BLaER1 treated with 17β-estradiol and CSF1 and Interleukin-3, amounts not matched to agents 10 nM and 100 nM (cell line): Measurements from ENCODE around the gene IAH1.
"Not testable (repeated sequence)": the region's sequence is repeated elsewhere in the genome, so short reads cannot be mapped to it uniquely, and the experiment has no call there.

Source experiments
- H3K27ac ChIP-seq, 11 experiments: shearing (Covaris generic); formaldehyde crosslinking; 2 replicates each; pipeline ENCODE4 v1.8.1; 2022
- H3K27me3 ChIP-seq, 11 experiments: shearing (Covaris generic); formaldehyde crosslinking; 2 replicates each; pipeline ENCODE4 v1.8.1; 2022
- H3K36me3 ChIP-seq, 11 experiments: shearing (Covaris generic); formaldehyde crosslinking; 2 replicates each; pipeline ENCODE4 v1.8.1; 2022
- H3K4me1 ChIP-seq, 10 experiments: shearing (Covaris generic); formaldehyde crosslinking; 2 replicates each; pipeline ENCODE4 v1.8.1; 2022
- H3K4me2 ChIP-seq, 11 experiments: shearing (Covaris generic); formaldehyde crosslinking; 2 replicates each; pipeline ENCODE4 v1.8.1; 2022
- H3K4me3 ChIP-seq, 10 experiments: shearing (Covaris generic); formaldehyde crosslinking; 2 replicates each; pipeline ENCODE4 v1.8.1; 2022
- H3K9ac ChIP-seq, 11 experiments: shearing (Covaris generic); formaldehyde crosslinking; 2 replicates each; pipeline ENCODE4 v1.8.1; 2022
- H3K9me3 ChIP-seq, 11 experiments: shearing (Covaris generic); formaldehyde crosslinking; replicated peaks in 1 of 11; 2 replicates each; pipeline ENCODE4 v1.8.1; 2022
- H4K20me1 ChIP-seq, 11 experiments: shearing (Covaris generic); formaldehyde crosslinking; 2 replicates each; pipeline ENCODE4 v1.8.1; 2022
- Cebpa-rat ChIP-seq, 11 experiments: shearing (Covaris generic); IDR thresholded peaks; 2 replicates each; pipeline ENCODE4 v1.8.1; 2022

Gene IAH1

DNA sequence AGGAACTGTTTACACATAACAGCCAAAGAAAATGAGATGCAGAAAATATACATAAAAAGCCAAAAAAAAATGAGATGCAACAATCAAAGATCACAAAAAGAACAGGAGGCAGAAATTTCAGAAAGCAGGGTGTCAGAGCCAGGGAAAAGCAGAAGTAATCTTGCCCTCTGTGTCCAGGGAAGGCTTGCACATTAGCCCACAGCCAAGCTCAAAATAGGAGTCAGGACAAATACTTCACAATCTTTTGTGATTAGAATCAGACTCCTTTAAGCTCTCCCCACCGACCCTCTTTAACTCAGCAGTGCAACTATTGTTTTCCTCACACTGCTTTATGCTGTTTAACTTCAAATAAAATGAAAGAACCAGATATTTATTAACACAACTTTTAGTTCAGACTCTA is 34.6 kb downstream of the IAH1 start:
- Histone ChIP-seq H3K4me3 (no peak overlapping the region), H3K36me3 (peaks cover 91 to 100% (median 99%) of the 10 kb centered on the region in 11 experiments), H3K9me3 (no peaks in the 10 kb centered on the region), H3K4me1 (peaks cover 0 to 32% (median 0%) of the 10 kb centered on the region in 10 experiments; a peak in 8 of 20 replicates), H3K9ac (peak overlapping the region in 3 of 11 experiments; percentile 2 to 20 (median 19); a peak in 2 of 22 replicates), H3K27me3 (no peaks in the 10 kb centered on the region), H4K20me1 (peaks cover 0 to 99% (median 79%) of the 10 kb centered on the region in 11 experiments; a peak in 19 of 22 replicates), H3K4me2 (0 out of 22 replicates have a peak overlapping the region, but pooled peaks of 2 of the 11 experiments have one; percentile 0 to 7), H3K27ac (peak overlapping the region in 1 of 11 experiments; percentile 25; a peak in 2 of 22 replicates)
- no peak for TF ChIP-seq Cebpa-rat (IDR thresholded peaks at IDR 0.05)

DNA sequence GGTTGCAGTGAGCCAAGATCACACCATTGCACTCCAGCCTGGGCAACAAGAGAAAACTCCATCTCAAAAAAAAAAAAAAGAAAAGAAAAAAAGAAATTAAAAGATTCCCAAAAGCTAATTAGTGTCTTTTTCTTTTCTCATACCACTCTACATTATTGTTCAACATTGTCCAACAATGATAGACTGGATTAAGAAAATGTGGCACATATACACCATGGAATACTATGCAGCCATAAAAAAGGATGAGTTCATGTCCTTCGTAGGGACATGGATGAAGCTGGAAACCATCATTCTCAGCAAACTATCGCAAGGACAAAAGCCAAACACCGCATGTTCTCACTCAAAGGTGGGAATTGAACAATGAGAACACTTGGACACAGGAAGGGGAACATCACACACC is 39.6 kb downstream of the IAH1 start:
- not testable (repeated sequence) for H3K4me2 ChIP-seq, H3K4me3 ChIP-seq, H3K9ac ChIP-seq, H3K27me3 ChIP-seq, H3K9me3 ChIP-seq, H3K27ac ChIP-seq
- peaks cover 0 to 84% (median 52%) of the 10 kb centered on the region in 11 experiments; a peak in 18 of 22 replicates for H4K20me1 ChIP-seq
- peaks cover 0 to 13% (median 0%) of the 10 kb centered on the region in 10 experiments; a peak in 8 of 20 replicates for H3K4me1 ChIP-seq
- H3K36me3 ChIP-seq, result peaks cover 90 to 97% (median 95%) of the 10 kb centered on the region in 11 experiments

GRCh38 chr2:9517118-9517782 is 42.9 kb downstream of the IAH1 start:
- Histone ChIP-seq H3K27ac (no peak overlapping the region), H3K9me3 (no peaks in the 10 kb centered on the region; a peak in 1 of 22 replicates), H3K4me1 (no peaks in the 10 kb centered on the region), H3K4me2 (no peak overlapping the region), H4K20me1 (peaks cover 0 to 70% (median 40%) of the 10 kb centered on the region in 11 experiments; a peak in 17 of 22 replicates), H3K4me3 (no peak overlapping the region), H3K27me3 (no peaks in the 10 kb centered on the region), H3K36me3 (peaks cover 94 to 97% (median 96%) of the 10 kb centered on the region in 11 experiments), H3K9ac (no peak overlapping the region)
- TF ChIP-seq Cebpa-rat (IDR thresholded peaks at IDR 0.05), result no peak

GRCh38 chr2:9518163-9518562 is 43.8 kb downstream of the IAH1 start:
- TF ChIP-seq Cebpa-rat (IDR thresholded peaks at IDR 0.05), result no peak
- H4K20me1 ChIP-seq, result peaks cover under 1 to 76% (median 42%) of the 10 kb centered on the region in 11 experiments; a peak in 18 of 22 replicates
- H3K4me2 ChIP-seq, result no peak overlapping the region
- H3K9ac ChIP-seq, result no peak overlapping the region
- H3K4me3 ChIP-seq, result no peak overlapping the region
- peaks cover 91 to 96% (median 95%) of the 10 kb centered on the region in 11 experiments for H3K36me3 ChIP-seq
- no peaks in the 10 kb centered on the region; a peak in 1 of 22 replicates for H3K9me3 ChIP-seq
- no peaks in the 10 kb centered on the region for H3K27me3 ChIP-seq
- H3K27ac ChIP-seq, result no peak overlapping the region
- H3K4me1 ChIP-seq, result no peaks in the 10 kb centered on the region

- H3K36me3 ChIP-seq, result peaks cover 91 to 96% (median 95%) of the 10 kb centered on the region in 11 experiments
- H3K9ac ChIP-seq, result no peak overlapping the region
- H4K20me1 ChIP-seq, result peaks cover 4 to 76% (median 47%) of the 10 kb centered on the region in 11 experiments; a peak in 18 of 22 replicates
- no peaks in the 10 kb centered on the region; a peak in 1 of 22 replicates for H3K9me3 ChIP-seq
- no peaks in the 10 kb centered on the region for H3K4me1 ChIP-seq
- H3K27me3 ChIP-seq, result no peaks in the 10 kb centered on the region
- no peak overlapping the region for H3K4me3 ChIP-seq
- H3K27ac ChIP-seq, result 0 out of 22 replicates have a peak overlapping the region, but pooled peaks of 1 of the 11 experiments have one; percentile 8
- no peak overlapping the region for H3K4me2 ChIP-seq
- TF ChIP-seq Cebpa-rat (IDR thresholded peaks at IDR 0.05), result peak in 1 of 11 experiments; percentile 55; a peak in 1 of 22 replicates
Measured at GRCh38 chr2:9518780-9519179, 44.4 kb downstream of the IAH1 start.

- H3K4me3 ChIP-seq, result no peak overlapping the region
- H3K9ac ChIP-seq, result no peak overlapping the region
- H3K27ac ChIP-seq, result 0 out of 22 replicates have a peak overlapping the region, but pooled peaks of 1 of the 11 experiments have one; percentile 8
- H3K27me3 ChIP-seq, result no peaks in the 10 kb centered on the region
- H3K9me3 ChIP-seq, result no peaks in the 10 kb centered on the region; a peak in 1 of 22 replicates
- no peak overlapping the region for H3K4me2 ChIP-seq
- no peak for TF ChIP-seq Cebpa-rat (IDR thresholded peaks at IDR 0.05)
- peaks cover 4 to 80% (median 51%) of the 10 kb centered on the region in 11 experiments; a peak in 18 of 22 replicates for H4K20me1 ChIP-seq
- peaks cover 94 to 98% (median 96%) of the 10 kb centered on the region in 11 experiments for H3K36me3 ChIP-seq
- H3K4me1 ChIP-seq, result peaks cover 0 to 4% (median 0%) of the 10 kb centered on the region in 10 experiments; a peak in 2 of 20 replicates
Measured at GRCh38 chr2:9519250-9519649, 44.9 kb downstream of the IAH1 start.

- no peak overlapping the region for H3K4me2 ChIP-seq
- H3K27me3 ChIP-seq, result no peaks in the 10 kb centered on the region
- peak overlapping the region in 2 of 11 experiments; percentile 8; a peak in 1 of 22 replicates for H3K27ac ChIP-seq
- TF ChIP-seq Cebpa-rat (IDR thresholded peaks at IDR 0.05), result no peak
- H3K36me3 ChIP-seq, result peaks cover 95 to 100% (median 98%) of the 10 kb centered on the region in 11 experiments
- H3K9me3 ChIP-seq, result no peaks in the 10 kb centered on the region
- peaks cover 0 to 6% (median 0%) of the 10 kb centered on the region in 10 experiments; a peak in 2 of 20 replicates for H3K4me1 ChIP-seq
- H4K20me1 ChIP-seq, result peaks cover 13 to 81% (median 66%) of the 10 kb centered on the region in 11 experiments; a peak in 19 of 22 replicates
- no peak overlapping the region for H3K4me3 ChIP-seq
- H3K9ac ChIP-seq, result no peak overlapping the region
Measured at GRCh38 chr2:9524291-9524690, 49.9 kb downstream of the IAH1 start.

GRCh38 chr2:9525266-9525665 is 50.9 kb downstream of the IAH1 start:
- peaks cover 13 to 81% (median 68%) of the 10 kb centered on the region in 11 experiments; a peak in 19 of 22 replicates for H4K20me1 ChIP-seq
- H3K9ac ChIP-seq, result no peak overlapping the region
- H3K4me1 ChIP-seq, result peaks cover 0 to 6% (median 0%) of the 10 kb centered on the region in 10 experiments; a peak in 2 of 20 replicates
- H3K4me2 ChIP-seq, result no peak overlapping the region
- H3K27ac ChIP-seq, result no peak overlapping the region
- H3K4me3 ChIP-seq, result no peak overlapping the region
- no peak for TF ChIP-seq Cebpa-rat (IDR thresholded peaks at IDR 0.05)
- H3K27me3 ChIP-seq, result no peaks in the 10 kb centered on the region
- H3K9me3 ChIP-seq, result no peaks in the 10 kb centered on the region
- peaks cover 95 to 100% (median 98%) of the 10 kb centered on the region in 11 experiments for H3K36me3 ChIP-seq
